GM18499 (cell line): ENCODE data around the gene SEMA7A.

Experiments
- ATAC-seq: cut with Tn5 transposase; IDR thresholded peaks from one replicate; pipeline ENCODE4 v1.9.1; 2021; ENCODE audit warnings: moderate number of reproducible peaks; ENCODE audit not compliant: insufficient read depth, unreplicated experiment

The SEMA7A gene

DNA sequence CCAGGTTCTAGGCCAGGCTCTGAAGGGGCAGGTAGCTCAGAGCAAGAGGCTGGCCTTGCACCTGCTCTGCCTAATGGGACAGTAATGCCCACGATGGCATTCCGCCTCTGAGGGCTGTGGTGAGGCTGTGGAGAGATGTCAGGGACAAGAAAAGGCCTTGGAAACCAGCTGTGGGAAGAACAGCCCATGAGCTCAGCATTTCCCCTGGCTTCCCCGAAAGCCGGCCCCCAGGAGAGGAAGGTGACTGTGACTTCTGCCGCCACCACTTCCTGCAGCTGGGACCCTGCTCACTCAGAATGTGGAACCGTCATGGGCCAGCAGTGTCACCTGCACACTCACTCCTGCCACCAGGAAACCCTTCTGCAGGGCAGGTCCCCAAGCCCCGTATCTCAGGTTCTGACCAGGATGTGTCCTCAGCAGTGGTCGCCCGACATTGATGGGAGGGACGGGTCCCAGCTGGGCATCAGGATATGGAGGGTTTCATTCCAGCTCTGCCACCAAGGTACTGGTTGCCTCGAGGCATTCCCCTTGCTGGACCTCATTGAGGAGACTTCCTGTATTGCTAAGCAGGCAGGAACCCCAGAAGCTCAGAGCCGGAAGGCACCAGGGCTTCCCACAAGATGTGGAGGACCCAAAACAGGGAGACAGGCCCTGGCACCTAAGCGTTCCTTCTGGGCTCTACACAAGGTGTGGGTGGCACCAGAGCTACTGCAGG lies 30.7 kb downstream of the SEMA7A start:
- ATAC-seq: no peak

DNA sequence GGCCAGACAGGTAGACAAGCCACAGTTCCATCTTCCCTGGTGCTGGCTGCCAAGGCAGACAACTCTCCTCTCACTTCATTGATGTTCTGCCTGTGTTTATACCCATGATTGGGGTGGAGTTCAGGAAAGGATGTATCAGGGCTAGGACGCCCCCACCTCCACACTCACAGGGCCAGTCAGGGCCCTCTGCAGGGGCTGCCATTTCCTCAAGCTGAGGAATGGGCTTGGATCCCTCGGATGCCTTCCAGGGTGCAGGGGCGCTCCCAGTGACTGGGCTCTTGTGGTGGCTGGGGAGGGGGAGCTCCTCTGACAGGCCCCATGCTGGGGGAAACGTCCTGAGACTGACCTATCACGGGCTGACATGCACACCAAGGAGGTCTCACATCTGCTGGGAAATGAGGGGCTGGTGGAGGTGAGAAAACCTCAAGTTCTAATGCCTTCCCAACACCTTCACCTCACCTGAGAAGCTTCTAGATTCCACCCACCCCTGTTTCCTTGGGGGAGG lies 31.4 kb downstream of the SEMA7A start:
- ATAC-seq: no peak

DNA sequence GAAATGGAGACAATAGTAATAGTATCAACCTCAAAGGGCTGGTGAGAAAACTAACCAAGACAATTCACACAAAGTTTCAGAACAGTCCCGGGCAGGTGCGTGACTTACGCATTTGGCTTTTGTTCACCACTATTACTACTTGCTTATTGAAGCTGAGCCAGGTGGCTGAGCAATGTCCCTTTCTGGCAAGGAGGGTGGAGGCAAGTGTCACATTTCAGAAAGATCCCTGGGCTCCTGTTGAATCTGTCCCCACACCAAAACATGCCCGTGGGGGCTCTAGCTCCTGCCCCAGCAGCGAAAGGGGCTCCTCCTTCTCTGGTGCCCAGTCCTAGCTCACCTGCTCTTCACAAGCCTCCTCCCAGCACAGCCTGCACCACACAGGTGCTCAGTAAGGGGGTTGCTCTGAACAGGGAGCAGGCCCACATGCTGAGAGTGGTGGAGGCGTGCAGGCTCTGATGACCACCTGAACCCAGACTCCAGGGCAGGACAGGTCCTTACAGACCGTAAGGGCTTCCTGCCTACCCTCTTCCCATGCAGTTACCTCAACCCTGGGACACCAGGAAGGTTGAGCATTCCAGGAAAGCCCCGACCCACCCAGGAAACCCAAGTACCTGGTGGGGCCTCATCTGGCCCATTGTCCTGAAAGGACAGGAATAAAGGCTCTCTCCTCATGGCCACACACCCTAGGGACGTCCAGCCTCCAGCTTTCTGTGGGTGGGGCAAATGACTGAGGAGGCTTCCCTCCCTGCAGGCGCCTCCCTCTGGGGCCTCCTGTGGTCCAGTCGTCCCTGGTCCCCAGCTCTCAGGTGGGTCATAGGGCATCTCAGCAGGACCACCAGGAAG lies 32.6 kb downstream of the SEMA7A start:
- no peak for ATAC-seq

DNA sequence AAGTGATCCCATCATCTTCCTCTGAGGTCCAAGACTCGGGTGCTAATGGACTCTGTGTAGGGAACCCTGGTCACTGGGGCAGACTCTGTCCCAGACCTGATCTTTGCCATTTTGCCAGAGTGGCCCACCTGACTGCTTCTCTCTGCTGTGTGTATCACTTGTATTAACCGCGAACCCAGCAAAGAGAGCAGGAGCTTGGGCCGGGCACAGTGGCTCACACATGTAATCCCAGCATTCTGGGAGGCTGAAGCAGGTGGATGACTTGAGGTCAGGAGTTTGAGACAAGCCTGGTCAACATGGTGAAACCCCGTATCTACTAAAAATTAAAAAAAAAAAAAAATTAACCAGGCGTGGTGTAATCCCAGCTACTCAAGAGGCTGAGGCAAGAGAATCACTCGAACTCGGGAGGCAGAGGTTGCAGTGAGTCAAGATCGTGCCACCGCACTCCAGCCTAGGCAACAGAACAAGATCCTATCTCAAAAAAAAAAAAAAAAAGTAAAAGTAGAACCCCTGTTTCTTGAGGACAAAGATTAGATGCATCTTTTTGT lies 33.4 kb downstream of the SEMA7A start:
- no peak for ATAC-seq

DNA sequence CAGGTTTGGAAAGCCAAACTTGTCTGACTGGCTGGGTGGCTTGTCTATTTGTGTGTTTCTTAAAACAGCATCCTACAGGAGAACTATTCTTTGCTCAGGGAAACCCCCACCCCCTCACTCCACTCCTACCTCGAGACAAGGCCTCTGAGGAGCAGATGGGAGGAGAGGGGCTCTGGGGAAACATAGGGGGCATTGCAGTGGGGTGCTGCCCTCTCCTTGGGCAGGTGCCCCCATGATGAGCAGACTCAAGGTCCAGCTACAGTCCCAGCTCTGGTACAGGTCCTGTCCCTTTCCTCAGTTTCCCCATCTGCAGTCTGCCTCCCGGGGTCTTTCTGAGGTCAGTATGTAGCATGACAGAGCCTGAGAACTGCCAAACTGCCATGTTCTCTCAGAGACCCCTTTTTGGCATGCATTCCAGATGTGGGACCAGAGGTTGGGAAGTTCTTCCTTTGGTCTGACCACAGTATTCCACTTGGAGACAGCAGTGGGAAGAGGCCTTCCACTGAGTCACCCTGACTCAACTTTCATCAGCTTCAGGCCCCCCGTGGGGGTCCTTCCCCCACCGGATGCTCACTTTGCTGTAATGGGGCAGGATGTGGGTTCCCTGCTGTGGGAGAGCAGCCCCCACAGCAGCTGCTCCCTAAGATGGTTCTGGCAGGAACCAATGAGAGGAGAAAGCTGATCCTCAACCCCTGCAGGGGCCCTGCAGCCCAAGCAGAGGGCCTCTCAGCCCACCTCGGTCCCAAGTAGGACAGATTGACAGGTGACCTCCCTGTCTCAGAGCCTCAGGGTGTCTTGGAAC lies 34.0 kb downstream of the SEMA7A start:
- ATAC-seq: no peak

DNA sequence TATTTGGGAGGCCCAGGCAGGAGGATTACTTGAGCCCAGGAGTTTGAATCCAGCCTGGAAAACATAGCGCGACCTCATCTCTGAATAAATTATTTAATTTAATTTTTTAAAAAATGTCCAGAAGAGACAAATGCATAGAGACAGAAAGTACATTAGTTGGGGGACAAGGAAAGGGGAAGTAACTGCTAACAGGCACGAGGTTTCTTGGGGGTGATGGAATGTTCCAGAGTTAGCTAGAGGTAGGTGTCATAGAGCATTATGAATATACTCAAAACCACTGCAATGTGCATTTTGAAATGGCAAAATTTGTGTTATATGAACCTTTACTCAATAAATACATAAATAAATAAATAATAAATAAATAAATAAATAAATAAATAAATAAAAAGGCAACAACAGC lies 34.7 kb downstream of the SEMA7A start:
- ATAC-seq: no peak

DNA sequence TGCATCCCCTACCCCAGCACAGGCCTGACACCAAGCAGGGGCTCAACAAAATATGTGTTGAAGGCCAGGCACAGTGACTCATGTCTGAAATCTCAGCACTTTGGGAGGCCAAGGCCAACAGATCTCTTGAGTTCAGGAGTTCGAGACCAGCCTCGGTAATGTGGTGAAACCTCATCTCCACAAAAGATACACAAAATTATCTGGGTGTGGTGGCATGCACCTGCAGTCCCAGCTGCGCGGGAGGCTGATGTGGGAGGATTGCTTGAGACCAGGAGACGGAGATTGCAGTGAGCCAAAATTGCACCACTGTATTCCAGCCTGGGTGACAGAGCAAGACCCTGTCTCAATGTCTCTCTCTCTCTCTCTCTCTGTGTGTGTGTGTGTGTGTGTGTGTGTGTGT lies 35.6 kb downstream of the SEMA7A start:
- no peak for ATAC-seq

DNA sequence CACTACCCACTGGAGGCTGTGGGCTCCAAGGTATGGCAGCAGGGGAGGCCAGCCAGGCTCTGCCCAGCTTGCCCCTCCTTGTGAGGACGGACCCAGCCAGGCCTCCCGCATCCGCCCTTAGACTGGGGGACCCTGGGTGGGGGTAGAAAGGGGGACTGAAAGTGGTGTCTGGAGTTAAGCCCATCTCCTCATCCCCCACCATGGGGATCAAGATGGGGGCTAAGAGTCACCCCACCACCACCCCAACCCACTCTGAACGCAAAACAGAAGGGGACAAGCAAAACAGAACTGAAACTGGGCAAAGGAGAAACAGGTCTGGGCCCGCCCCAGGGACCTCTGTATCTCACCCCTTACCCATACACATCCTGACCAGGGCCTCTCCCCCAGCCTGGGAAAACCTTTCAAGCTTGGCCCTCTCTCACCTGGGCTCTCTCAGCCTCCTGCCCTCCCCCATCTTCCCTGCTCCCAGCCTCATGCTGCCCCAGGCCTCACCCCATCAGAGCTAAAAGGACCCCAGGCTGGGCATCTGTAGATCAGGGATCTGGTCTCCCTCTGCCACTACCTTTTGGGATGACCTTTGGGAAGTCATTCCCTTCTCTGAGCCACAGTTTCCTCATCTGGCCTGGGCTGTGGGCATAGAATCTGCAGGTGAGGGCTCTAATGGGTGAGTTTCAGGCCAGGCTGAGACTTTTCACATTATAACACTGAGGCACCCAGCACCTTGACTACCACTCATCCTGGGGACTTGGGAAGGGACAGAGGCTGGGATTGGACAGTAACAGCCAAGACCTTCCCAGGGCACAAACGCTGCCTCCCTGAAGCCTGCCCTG lies 36.3 kb downstream of the SEMA7A start:
- ATAC-seq: no peak

DNA sequence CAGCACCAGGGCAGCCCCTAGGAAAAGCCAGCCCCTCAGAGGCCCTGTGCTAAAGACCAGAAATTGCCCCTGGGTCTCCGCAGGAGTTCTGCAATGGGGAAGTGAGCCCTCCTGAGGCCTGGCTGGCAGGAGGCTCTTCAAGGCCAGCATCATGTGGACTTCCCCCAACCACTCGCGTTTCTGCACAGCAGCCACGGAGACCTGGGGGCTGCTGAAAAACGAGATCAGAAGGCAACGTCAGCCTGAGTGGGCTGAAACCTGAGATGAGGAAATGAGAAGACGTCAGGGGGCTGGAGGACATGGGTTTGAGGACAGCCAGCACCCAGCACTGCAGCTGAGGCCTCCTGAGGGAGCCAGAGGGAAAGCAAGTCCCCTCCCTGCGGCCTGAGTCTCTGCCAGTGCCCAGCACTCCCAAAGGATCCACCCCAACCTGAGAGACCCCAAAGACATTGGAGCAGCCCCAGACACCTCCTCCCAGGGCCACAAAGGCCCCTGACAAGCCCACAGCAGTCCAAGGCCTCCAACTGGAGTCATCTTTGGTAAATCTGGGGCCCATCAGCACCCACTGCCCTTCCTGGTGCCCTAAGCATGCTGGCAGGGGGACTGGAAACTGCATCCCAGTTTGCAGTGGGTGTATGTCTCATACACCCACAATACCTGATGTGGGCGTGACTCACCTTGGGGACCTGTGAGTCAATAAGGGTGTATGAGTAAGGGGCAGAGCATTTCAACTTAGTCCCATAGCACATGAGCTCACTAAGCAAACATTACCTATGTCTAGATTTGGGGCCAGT lies 37.1 kb downstream of the SEMA7A start:
- ATAC-seq: no peak

DNA sequence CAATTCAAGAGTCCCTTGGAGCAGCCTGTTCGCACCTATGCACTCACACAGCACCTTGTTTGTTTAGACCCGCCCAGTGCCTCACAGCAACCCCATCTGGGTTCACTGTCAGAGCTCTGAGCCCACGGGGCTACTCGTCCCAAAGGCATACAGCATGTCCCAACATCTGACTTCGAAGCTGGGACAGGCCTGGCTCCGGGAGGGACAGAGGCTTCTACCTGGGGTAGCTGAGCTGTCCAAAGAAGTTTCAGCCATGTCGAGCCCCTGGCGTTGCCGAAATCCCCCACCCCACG lies 37.7 kb downstream of the SEMA7A start:
- ATAC-seq: no peak

DNA sequence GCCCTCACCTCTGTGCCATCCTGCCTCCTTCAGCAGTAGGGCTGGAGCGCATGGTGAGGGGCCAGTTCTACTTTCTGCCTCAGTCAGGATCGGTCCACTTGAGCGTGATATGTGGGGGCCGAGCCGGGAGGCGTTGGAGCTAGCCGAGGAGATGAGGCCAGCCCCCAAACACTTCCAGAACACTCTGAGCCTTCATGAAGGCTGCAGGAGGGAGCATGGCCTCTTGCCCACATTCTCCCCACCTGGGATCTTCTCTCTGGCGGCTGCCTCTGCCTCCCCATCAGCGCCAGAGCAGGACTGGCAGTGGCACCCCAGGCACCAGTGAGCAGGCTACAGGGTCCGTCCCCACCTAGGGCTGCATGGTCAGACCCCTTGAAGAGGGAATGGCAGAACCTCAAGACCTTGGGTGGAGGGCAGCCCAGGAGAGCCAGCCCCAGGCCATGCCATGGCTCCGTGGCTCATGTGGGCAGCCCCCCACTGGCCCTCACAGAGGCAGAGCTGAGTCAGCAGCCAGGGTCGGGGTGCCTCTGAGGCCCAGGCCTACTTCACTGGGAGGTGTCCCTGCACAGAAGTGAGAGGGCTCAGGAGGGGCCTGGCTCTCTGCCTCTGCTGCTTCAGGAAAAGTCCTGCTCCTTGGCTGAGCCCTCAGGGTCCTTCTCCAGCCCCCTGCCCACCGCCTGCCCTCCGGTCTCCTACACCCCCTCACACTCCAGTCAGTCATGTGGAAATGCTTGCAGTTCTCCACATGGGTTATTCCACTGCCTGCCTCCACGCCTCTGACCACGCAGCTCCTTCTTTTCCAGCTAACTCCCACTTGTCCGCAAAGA lies 38.2 kb downstream of the SEMA7A start:
- ATAC-seq: no peak

DNA sequence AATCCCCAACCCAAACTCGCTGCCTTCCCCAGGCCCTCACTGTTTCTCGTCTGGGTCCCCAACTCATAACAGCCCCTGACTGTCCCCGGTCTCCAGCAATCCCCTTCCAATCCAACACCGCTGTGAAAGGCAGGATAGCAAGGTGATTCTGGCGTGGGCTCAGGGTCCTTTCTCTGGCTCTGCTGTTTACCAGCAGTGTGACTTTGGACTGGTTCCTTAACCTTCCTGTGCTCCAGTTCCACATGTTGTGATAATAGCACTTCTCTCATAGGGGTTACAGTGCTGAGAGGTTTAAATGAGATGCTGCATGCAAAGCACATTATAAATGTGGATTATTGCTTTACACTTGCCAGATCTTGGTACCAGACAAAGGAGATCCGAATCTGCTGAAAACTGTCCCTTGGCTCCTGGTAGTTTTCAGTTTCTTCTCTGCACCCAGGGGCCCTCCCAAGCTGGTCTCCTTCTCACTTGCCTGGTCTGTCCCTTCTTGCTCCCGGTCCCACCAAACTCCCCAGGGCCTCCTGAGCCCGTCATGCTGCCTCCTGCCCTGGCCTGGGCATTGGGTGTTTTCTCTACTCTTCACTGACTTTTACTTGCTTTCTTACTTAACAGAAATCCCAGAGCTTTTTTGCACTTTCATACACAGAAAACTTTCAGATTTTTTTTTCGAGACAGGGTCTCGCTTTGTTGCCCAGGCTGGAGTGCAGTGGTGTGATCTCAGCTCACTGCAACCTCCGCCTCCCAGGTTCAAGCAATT lies 39.5 kb downstream of the SEMA7A start:
- no peak for ATAC-seq

DNA sequence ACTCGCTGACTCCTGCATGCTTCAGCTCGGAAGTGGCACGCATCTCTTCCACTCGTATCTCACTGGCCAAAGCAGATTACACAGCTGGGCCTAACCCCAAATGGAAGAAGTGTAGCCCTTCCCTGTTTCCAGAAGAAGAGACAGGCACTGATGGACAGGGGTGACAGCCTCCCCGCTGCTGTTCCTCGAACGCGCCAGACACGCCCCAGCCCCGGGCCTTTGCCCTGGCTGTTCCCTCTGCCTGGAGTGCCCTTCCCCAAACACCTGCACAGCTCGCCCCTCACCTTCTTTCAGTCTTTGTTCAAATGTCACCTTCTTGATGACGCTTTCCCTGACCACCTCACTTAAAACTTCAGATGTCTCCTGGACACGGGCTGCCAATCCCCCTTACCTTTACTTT lies 40.3 kb downstream of the SEMA7A start:
- no peak for ATAC-seq

DNA sequence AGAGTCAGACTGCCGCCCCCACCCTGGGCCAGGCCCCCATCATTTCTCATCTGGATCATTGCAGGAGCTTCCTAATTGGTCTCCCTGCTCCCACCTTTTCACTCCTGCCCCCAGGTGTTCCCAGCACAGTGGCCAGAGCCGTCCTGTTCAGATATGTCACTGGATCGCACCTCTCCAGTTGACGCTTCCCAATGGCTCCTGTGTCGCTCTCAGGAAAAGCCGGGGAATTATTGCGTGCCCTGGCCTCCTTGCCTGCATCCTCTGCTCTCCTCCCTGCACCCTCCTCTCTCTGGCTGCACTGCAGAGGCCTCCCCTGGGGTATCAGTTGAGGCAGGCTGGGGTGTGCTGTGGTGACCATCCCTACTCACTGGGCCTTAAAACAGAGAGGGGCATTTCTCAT lies 40.9 kb downstream of the SEMA7A start:
- no peak for ATAC-seq

DNA sequence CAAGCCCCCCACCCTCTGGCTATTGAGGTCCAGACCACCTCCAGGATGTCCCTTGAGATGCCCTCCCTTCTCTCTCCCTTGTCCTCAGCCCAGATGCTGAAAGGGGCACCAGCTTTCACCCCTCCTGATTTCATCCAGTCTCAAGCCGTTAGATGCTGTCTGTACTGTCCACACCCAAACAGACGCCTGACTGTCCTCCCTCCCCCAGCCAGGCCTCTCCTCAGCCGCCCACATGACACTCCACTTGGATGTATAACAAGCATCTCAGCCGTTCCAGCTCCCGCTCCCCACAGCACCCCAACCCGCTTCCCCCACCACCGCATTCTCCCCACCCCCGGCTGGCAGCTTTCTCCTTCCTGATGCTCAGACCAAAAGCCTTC lies 41.3 kb downstream of the SEMA7A start:
- ATAC-seq: no peak

DNA sequence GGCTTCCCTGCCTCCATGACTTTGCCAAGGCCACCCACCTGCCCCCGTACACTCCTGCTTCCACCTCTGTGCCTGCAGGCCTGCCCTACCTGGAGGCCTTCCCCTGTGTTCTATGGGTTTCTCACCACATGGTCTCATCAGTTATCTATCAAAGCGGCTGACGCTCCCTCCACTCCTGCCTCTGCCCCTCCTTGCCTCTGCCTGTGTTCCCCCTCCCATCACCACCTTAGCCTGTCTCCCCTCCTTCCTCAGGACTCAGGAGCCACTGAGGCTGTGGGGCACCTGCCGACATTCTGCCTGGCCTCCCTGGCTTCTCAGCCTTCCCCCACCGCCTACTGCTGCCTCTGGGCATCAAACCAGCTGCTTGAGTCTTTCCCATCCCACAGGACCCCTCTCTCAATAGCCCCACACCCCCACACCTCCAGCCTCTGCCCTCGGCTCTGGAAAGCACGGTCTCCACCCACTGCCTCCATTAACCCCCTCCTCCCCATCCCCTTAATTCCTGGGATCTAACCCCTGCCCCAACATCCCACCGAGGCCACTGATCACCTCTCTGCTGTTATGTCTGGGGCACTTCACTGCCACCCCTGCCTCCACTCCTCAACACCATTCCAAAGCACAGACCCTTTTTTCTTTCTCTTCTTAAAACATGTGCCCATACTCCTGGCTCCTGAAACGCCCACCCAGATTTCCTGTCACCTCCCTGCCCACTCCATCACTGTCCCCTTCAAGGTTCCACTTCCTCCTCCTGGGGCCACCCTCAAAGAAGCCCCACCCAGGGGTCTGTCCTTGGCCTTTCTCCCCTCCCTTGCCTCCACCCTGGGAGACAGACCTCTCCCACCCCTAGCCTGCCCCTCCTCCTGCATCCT lies 41.9 kb downstream of the SEMA7A start:
- no peak for ATAC-seq
